ENCODE results near the gene NEGR1.

GRCh38 chr1:72281144-72281543, 1.2 kb downstream of the NEGR1 start:
- no peak for TF ChIP-seq ELF1 (IDR thresholded peaks at IDR 0.05; ENCODE audit: borderline replicate concordance, low read depth)
- no peak for TF ChIP-seq MAX (IDR thresholded peaks at IDR 0.05)
- no peak for TF ChIP-seq EZH2phosphoT487 (IDR thresholded peaks at IDR 0.05; ENCODE audit: borderline replicate concordance)
- TF ChIP-seq POLR2AphosphoS5 (IDR thresholded peaks at IDR 0.05; ENCODE audit: low read depth, low read length), result no peak
- TF ChIP-seq CTCF (IDR thresholded peaks at IDR 0.05 in 2 of 3, conservative IDR thresholded peaks at IDR 0.05 in 1 of 3; ENCODE audit: borderline replicate concordance in 1 of 3, insufficient read depth in 1 of 3, low read depth in 2 of 3, low read length in 2 of 3), result no peak
- TF ChIP-seq ZBTB33 (IDR thresholded peaks at IDR 0.05; ENCODE audit: extremely low read depth, insufficient replicate concordance, low read length), result no peak
- no peak for TF ChIP-seq POLR2A (IDR thresholded peaks at IDR 0.05; ENCODE audit: borderline replicate concordance, extremely low read depth, insufficient read depth, insufficient read length)
- no peak for TF ChIP-seq EZH2 (IDR thresholded peaks at IDR 0.05)
- no peak for TF ChIP-seq CBX3 (IDR thresholded peaks at IDR 0.05; ENCODE audit: low read depth)
